DND-41 (cell line): Measurements from ENCODE around the gene IQCH.

Experiments used
- ATAC-seq: fragments of 200-7000 bp; cut with Tn5 transposase; 3 replicates; pipeline ENCODE4 v1.9.1; 2021; ENCODE audit warnings: low read depth; ENCODE audit not compliant: insufficient read depth
- DNase-seq: peaks from one replicate; pipeline ENCODE4 v3.0.0-alpha.2; 2020
- H2AFZ ChIP-seq: 2 replicates; pipeline ENCODE4 v1.6.0; 2012; ENCODE audit warnings: low read depth, low read length
- H3K27ac ChIP-seq: 2 replicates; pipeline ENCODE4 v1.5.1; 2012; ENCODE audit warnings: low read length, inconsistent platforms
- H3K27me3 ChIP-seq: fragments of 200-600 bp; sonication (generic); 2 replicates; pipeline ENCODE4 v1.6.0; 2012; ENCODE audit warnings: low read length, mild to moderate bottlenecking, inconsistent platforms; ENCODE audit not compliant: insufficient read depth, poor library complexity
- H3K36me3 ChIP-seq: 2 replicates; pipeline ENCODE4 v1.5.1; 2012; ENCODE audit warnings: low read length, inconsistent platforms; ENCODE audit not compliant: insufficient read depth
- H3K4me1 ChIP-seq: 2 replicates; pipeline ENCODE4 v1.5.1; 2012; ENCODE audit warnings: mild to moderate bottlenecking, low read length; ENCODE audit not compliant: insufficient read depth
- H3K4me2 ChIP-seq: 2 replicates; pipeline ENCODE4 v1.6.0; 2012; ENCODE audit warnings: mild to moderate bottlenecking, moderate library complexity, low read length, inconsistent platforms; ENCODE audit not compliant: insufficient read depth
- H3K4me3 ChIP-seq, 2 experiments: fragments of 200-600 bp in 1 of 2; shearing (Covaris generic) in 1 of 2; 2 replicates each; pipeline ENCODE4 v1.5.1; 2012 to 2016; ENCODE audit warnings: inconsistent platforms in 2 of 2, low read length in 2 of 2, mild to moderate bottlenecking in 2 of 2, low read depth in 1 of 2, moderate library complexity in 1 of 2
- H3K79me2 ChIP-seq: 2 replicates; pipeline ENCODE4 v1.6.0; 2012; ENCODE audit warnings: low read length, inconsistent platforms; ENCODE audit not compliant: insufficient read depth
- H3K9ac ChIP-seq: 2 replicates; pipeline ENCODE4 v1.6.0; 2012; ENCODE audit warnings: low read depth, mild to moderate bottlenecking, inconsistent platforms, low read length, moderate library complexity
- H3K9me3 ChIP-seq: 2 replicates; pipeline ENCODE4 v1.5.1; 2012; ENCODE audit warnings: low read length, moderate library complexity, mild to moderate bottlenecking, inconsistent platforms; ENCODE audit not compliant: insufficient read depth, severe bottlenecking
- H4K20me1 ChIP-seq: 2 replicates; pipeline ENCODE4 v1.6.0; 2012; ENCODE audit warnings: low read length; ENCODE audit not compliant: insufficient read depth
- EZH2 ChIP-seq: IDR thresholded peaks from 3 replicates; pipeline ENCODE4 v1.6.1; 2012; ENCODE audit warnings: borderline replicate concordance, low read depth, mild to moderate bottlenecking, moderate library complexity, low read length, inconsistent platforms; ENCODE audit not compliant: severe bottlenecking
- TF ChIP-seq, protein P1 (sequence below): IDR thresholded peaks from 2 replicates; pipeline ENCODE4 v1.5.1; 2012; ENCODE audit warnings: borderline replicate concordance, low read length, moderate library complexity, mild to moderate bottlenecking; ENCODE audit not compliant: poor library complexity, severe bottlenecking; ENCODE audit errors: extremely low read depth

The IQCH gene

GRCh38 chr15:67501836-67502461, 247.4 kb downstream of the IQCH start:
- DNase-seq (no peak), ATAC-seq (no peak)
- H3K36me3 ChIP-seq: no peaks in the 10 kb centered on the region
- H4K20me1 ChIP-seq: no peaks in the 10 kb centered on the region
- H3K4me3 ChIP-seq: no peak overlapping the region
- no peak overlapping the region for H3K9ac ChIP-seq
- H3K9me3 ChIP-seq: no peaks in the 10 kb centered on the region
- H3K79me2 ChIP-seq: no peaks in the 10 kb centered on the region
- no peaks in the 10 kb centered on the region for H3K27me3 ChIP-seq
- H2AFZ ChIP-seq: no peak overlapping the region
- TF ChIP-seq, protein P1, sequence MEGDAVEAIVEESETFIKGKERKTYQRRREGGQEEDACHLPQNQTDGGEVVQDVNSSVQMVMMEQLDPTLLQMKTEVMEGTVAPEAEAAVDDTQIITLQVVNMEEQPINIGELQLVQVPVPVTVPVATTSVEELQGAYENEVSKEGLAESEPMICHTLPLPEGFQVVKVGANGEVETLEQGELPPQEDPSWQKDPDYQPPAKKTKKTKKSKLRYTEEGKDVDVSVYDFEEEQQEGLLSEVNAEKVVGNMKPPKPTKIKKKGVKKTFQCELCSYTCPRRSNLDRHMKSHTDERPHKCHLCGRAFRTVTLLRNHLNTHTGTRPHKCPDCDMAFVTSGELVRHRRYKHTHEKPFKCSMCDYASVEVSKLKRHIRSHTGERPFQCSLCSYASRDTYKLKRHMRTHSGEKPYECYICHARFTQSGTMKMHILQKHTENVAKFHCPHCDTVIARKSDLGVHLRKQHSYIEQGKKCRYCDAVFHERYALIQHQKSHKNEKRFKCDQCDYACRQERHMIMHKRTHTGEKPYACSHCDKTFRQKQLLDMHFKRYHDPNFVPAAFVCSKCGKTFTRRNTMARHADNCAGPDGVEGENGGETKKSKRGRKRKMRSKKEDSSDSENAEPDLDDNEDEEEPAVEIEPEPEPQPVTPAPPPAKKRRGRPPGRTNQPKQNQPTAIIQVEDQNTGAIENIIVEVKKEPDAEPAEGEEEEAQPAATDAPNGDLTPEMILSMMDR: no peak
- no peak for TF ChIP-seq EZH2
- no peaks in the 10 kb centered on the region for H3K4me1 ChIP-seq
- H3K4me2 ChIP-seq: no peak overlapping the region
- no peak overlapping the region for H3K27ac ChIP-seq

DNA sequence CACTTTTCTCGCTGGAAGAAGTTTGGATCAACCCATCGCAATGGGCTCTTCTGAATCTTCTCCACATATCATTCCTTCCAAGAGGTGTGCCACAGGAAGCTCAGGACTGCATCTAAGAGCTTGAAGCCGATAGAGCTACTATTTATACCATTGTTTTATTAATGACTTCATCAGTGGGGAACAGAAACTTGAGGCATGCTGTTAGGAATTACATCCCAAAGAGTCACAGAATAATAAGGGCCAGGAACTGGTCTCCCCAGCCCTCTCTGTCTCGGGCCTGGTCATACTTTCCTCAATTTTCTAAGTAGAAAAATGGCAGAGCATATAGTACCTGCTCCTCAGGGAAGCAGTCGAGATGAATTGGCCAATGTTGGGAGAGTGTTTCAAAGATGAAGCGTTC, 249.5 kb downstream of the IQCH start:
- H3K4me1 ChIP-seq: no peaks in the 10 kb centered on the region
- TF ChIP-seq, protein P1: no peak
- TF ChIP-seq EZH2: no peak
- DNase-seq: no peak
- no peaks in the 10 kb centered on the region for H3K79me2 ChIP-seq
- no peaks in the 10 kb centered on the region for H3K36me3 ChIP-seq
- H3K4me3 ChIP-seq: no peak overlapping the region
- no peaks in the 10 kb centered on the region for H3K27me3 ChIP-seq
- no peaks in the 10 kb centered on the region for H4K20me1 ChIP-seq
- ATAC-seq: no peak
- H3K9me3 ChIP-seq: no peaks in the 10 kb centered on the region
- no peak overlapping the region for H2AFZ ChIP-seq
- no peak overlapping the region for H3K27ac ChIP-seq
- no peak overlapping the region for H3K9ac ChIP-seq
- no peak overlapping the region for H3K4me2 ChIP-seq

DNA sequence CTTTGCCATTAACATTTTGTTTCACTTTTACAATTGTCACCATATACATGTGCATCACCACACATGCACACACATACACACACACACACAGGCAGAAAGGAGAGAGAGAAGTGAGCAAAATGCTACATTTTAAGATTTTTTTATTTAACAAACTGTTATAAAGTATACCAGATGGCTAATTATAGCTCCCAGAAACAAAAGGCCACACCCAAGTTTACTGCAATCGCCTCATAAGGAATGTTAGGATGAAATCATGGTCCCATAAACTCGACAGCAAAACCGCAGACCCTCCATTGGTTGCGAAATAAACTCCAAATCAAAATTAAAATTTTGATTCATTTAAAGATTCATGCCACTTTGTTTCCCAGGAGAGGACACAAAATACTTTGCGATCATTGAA, 250.2 kb downstream of the IQCH start:
- no peak overlapping the region for H3K4me3 ChIP-seq
- no peak overlapping the region for H3K9ac ChIP-seq
- DNase-seq (no peak), ATAC-seq (no peak)
- H3K4me2 ChIP-seq: no peak overlapping the region
- H2AFZ ChIP-seq: no peak overlapping the region
- no peaks in the 10 kb centered on the region for H3K4me1 ChIP-seq
- no peaks in the 10 kb centered on the region for H3K36me3 ChIP-seq
- TF ChIP-seq, protein P1: no peak
- TF ChIP-seq EZH2: no peak
- no peaks in the 10 kb centered on the region for H3K9me3 ChIP-seq
- H4K20me1 ChIP-seq: no peaks in the 10 kb centered on the region
- no peak overlapping the region for H3K27ac ChIP-seq
- no peaks in the 10 kb centered on the region for H3K27me3 ChIP-seq
- H3K79me2 ChIP-seq: no peaks in the 10 kb centered on the region
